Smooth muscle cell (in vitro differentiated cells): ENCODE data around the gene SLC25A13. TPM values are rescaled to one million over a fixed set of nuclear protein-coding genes. Genes with fewer than 3 reads are reported as not detected.

Source experiments
- DNase-seq: peaks from one replicate; lab custom pipeline; 2025; ENCODE audit not compliant: unreplicated experiment; lab: John Stamatoyannopoulos, UW
- H2AFZ ChIP-seq: fragments of 200-600 bp; sonication (generic); 2 replicates; pipeline ENCODE4 v1.6.0; 2016; ENCODE audit warnings: antibody characterized with exemption, low read depth, mild to moderate bottlenecking
- H3F3A ChIP-seq: fragments of 200-600 bp; sonication (generic); 2 replicates; pipeline ENCODE4 v1.6.0; 2017; ENCODE audit warnings: antibody characterized with exemption, low read depth
- H3K27ac ChIP-seq: fragments of 200-600 bp; sonication (generic); 2 replicates; pipeline ENCODE4 v1.5.1; 2016; ENCODE audit warnings: low read depth, mild to moderate bottlenecking
- H3K27me3 ChIP-seq: fragments of 200-600 bp; sonication (generic); 2 replicates; pipeline ENCODE4 v1.6.1; 2016; ENCODE audit warnings: low read depth, mild to moderate bottlenecking
- H3K36me3 ChIP-seq: fragments of 200-600 bp; sonication (generic); 2 replicates; pipeline ENCODE4 v1.5.1; 2016; ENCODE audit warnings: low read depth
- H3K4me1 ChIP-seq: fragments of 200-600 bp; sonication (generic); 2 replicates; pipeline ENCODE4 v1.5.1; 2016; ENCODE audit warnings: low read depth
- H3K4me2 ChIP-seq: fragments of 200-600 bp; sonication (generic); 2 replicates; pipeline ENCODE4 v1.6.0; 2016; ENCODE audit warnings: mild to moderate bottlenecking
- H3K4me3 ChIP-seq: fragments of 200-600 bp; sonication (generic); 2 replicates; pipeline ENCODE4 v1.5.1; 2016; ENCODE audit warnings: mild to moderate bottlenecking
- H3K79me2 ChIP-seq: fragments of 200-600 bp; sonication (generic); 2 replicates; pipeline ENCODE4 v1.6.0; 2016; ENCODE audit warnings: low read depth, mild to moderate bottlenecking
- H3K9ac ChIP-seq: fragments of 200-600 bp; sonication (generic); 2 replicates; pipeline ENCODE4 v1.6.0; 2016; ENCODE audit warnings: low read depth
- H3K9me3 ChIP-seq: fragments of 200-600 bp; sonication (generic); replicated peaks from 2 replicates; pipeline ENCODE4 v1.5.1; 2016; ENCODE audit warnings: low read depth
- H4K20me1 ChIP-seq: fragments of 200-600 bp; sonication (generic); 2 replicates; pipeline ENCODE4 v1.6.0; 2016; ENCODE audit warnings: low read depth
- CTCF ChIP-seq: fragments of 200-600 bp; sonication (generic); IDR thresholded peaks from 2 replicates; pipeline ENCODE4 v1.5.1; 2017; ENCODE audit warnings: borderline replicate concordance, mild to moderate bottlenecking, antibody characterized with exemption; ENCODE audit not compliant: insufficient read depth, poor library complexity, severe bottlenecking
- WGBS: methylation state at CpG from one replicate; pipeline ENCODE4 v1.1.7; 2016; ENCODE audit warnings: low lambda C conversion rate; 5-methylcytosine and 5-hydroxymethylcytosine counted together
- polyA plus RNA-seq: library from polyadenylated mRNA; unstranded; fragments of >200 nt; fragmentation: Nextera tagmentation; extraction: Ambion mirVana; gene quantifications from 2 replicates; pipeline ENCODE4 v1.2.1, GENCODE V29; 2016
- total RNA-seq: library from RNA; depleted of rRNA; stranded (reverse); fragments of >200 nt; gene quantifications from 2 replicates; pipeline ENCODE4 v1.2.3, GENCODE V29; 2014

SLC25A13 gene
- total and polyA plus RNA-seq, 2 experiments from 2014 or later: 28.0 to 48.2 TPM

GRCh38 chr7:96116173-96116572 lies 205.7 kb downstream of the SLC25A13 start:
- WGBS: 71% methylated on average over 7 of the region's 7 CpGs
- H3K4me1 ChIP-seq: peaks cover 12% of the 10 kb centered on the region
- H4K20me1 ChIP-seq: no peaks in the 10 kb centered on the region
- H2AFZ ChIP-seq: no peak overlapping the region
- no peak for TF ChIP-seq CTCF
- H3K36me3 ChIP-seq: peaks cover 3% of the 10 kb centered on the region
- H3K27ac ChIP-seq: no peak overlapping the region
- H3F3A ChIP-seq: no peaks in the 10 kb centered on the region
- no peak overlapping the region for H3K9ac ChIP-seq
- H3K4me2 ChIP-seq: no peak overlapping the region
- no peak overlapping the region for H3K4me3 ChIP-seq
- H3K27me3 ChIP-seq: no peaks in the 10 kb centered on the region
- DNase-seq: no peak
- no peaks in the 10 kb centered on the region for H3K79me2 ChIP-seq
- H3K9me3 ChIP-seq: no peaks in the 10 kb centered on the region

- H3K36me3 ChIP-seq: no peaks in the 10 kb centered on the region
- H3K79me2 ChIP-seq: no peaks in the 10 kb centered on the region
- H3K4me3 ChIP-seq: no peak overlapping the region
- H3K27ac ChIP-seq: no peak overlapping the region
- no peaks in the 10 kb centered on the region for H3K27me3 ChIP-seq
- no peak overlapping the region for H3K4me2 ChIP-seq
- no peak for TF ChIP-seq CTCF
- H3K4me1 ChIP-seq: peaks cover 10% of the 10 kb centered on the region
- 95% methylated on average over 7 of the region's 7 CpGs for WGBS
- no peaks in the 10 kb centered on the region for H4K20me1 ChIP-seq
- no peaks in the 10 kb centered on the region for H3K9me3 ChIP-seq
- no peaks in the 10 kb centered on the region for H3F3A ChIP-seq
- DNase-seq: no peak
- no peak overlapping the region for H2AFZ ChIP-seq
- H3K9ac ChIP-seq: no peak overlapping the region
Observed at GRCh38 chr7:96114190-96114589, 207.7 kb downstream of the SLC25A13 start.

- Histone ChIP-seq H3K9me3 (no peaks in the 10 kb centered on the region), H3F3A (no peaks in the 10 kb centered on the region), H3K4me3 (no peak overlapping the region), H3K9ac (no peak overlapping the region), H4K20me1 (no peaks in the 10 kb centered on the region), H3K27ac (no peak overlapping the region), H3K4me2 (no peak overlapping the region), H2AFZ (no peak overlapping the region), H3K79me2 (no peaks in the 10 kb centered on the region), H3K27me3 (no peaks in the 10 kb centered on the region), H3K36me3 (no peaks in the 10 kb centered on the region), H3K4me1 (no peaks in the 10 kb centered on the region)
- TF ChIP-seq CTCF: no peak
- DNase-seq: no peak
Observed at GRCh38 chr7:96111405-96111804, 210.5 kb downstream of the SLC25A13 start.

- no peaks in the 10 kb centered on the region for H3K27me3 ChIP-seq
- no peaks in the 10 kb centered on the region for H4K20me1 ChIP-seq
Observed at GRCh38 chr7:96104984-96105383, 216.9 kb downstream of the SLC25A13 start.

More at GRCh38 chr7:96104984-96105383, 216.9 kb downstream of the SLC25A13 start:
- no peak for DNase-seq
- H3K9ac ChIP-seq: no peak overlapping the region
- H3K4me2 ChIP-seq: no peak overlapping the region
- no peak overlapping the region for H3K4me3 ChIP-seq
- no peaks in the 10 kb centered on the region for H3K9me3 ChIP-seq
- no peak overlapping the region for H3K27ac ChIP-seq
- H3K4me1 ChIP-seq: no peaks in the 10 kb centered on the region
- H3F3A ChIP-seq: no peaks in the 10 kb centered on the region
- H3K79me2 ChIP-seq: no peaks in the 10 kb centered on the region
- no peaks in the 10 kb centered on the region for H3K36me3 ChIP-seq
- no peak for TF ChIP-seq CTCF
- no peak overlapping the region for H2AFZ ChIP-seq
